SU-DHL-6 (cell line): Measurements from ENCODE around the gene LCE3B.

ENCODE experiments used
- H2AFZ ChIP-seq: fragments of 200-600 bp; sonication (generic); 2 replicates; pipeline ENCODE4 v1.6.1; 2014; ENCODE audit warnings: low read depth, mild to moderate bottlenecking, moderate library complexity, mixed read lengths, antibody characterized with exemption, low read length; ENCODE audit not compliant: severe bottlenecking
- H3F3A ChIP-seq: fragments of 200-600 bp; shearing (Covaris generic); 2 replicates; pipeline ENCODE4 v1.6.0; 2016; ENCODE audit warnings: antibody characterized with exemption, mild to moderate bottlenecking; ENCODE audit not compliant: insufficient read depth
- H3K27ac ChIP-seq: fragments of 200-600 bp; sonication (generic); 2 replicates; pipeline ENCODE4 v1.5.1; 2016; ENCODE audit warnings: low read depth, mild to moderate bottlenecking, low read length, moderate library complexity, mixed read lengths
- H3K27me3 ChIP-seq: fragments of 200-600 bp; sonication (generic), shearing (Covaris generic); 2 replicates; pipeline ENCODE4 v1.6.0; 2014; ENCODE audit warnings: mild to moderate bottlenecking, low read length
- H3K36me3 ChIP-seq: fragments of 200-600 bp; sonication (generic); 2 replicates; pipeline ENCODE4 v1.6.1; 2014; ENCODE audit warnings: mild to moderate bottlenecking, low read length, mixed read lengths
- H3K4me2 ChIP-seq: fragments of 300-600, 200-600 bp; shearing (Covaris generic), sonication (generic); 2 replicates; pipeline ENCODE4 v1.6.0; 2014; ENCODE audit warnings: low read length, low read depth, mild to moderate bottlenecking; ENCODE audit not compliant: poor library complexity, severe bottlenecking
- H3K4me3 ChIP-seq: fragments of 200-600 bp; sonication (generic); 2 replicates; pipeline ENCODE4 v1.5.1; 2014; ENCODE audit warnings: antibody characterized with exemption, low read length, mild to moderate bottlenecking, mixed read lengths; ENCODE audit not compliant: insufficient read depth, poor library complexity, severe bottlenecking
- H3K79me2 ChIP-seq: fragments of 200-600 bp; sonication (generic); 2 replicates; pipeline ENCODE4 v1.6.1; 2014; ENCODE audit warnings: mild to moderate bottlenecking, low read length, moderate library complexity; ENCODE audit not compliant: insufficient read depth
- H3K9ac ChIP-seq: fragments of 200-600 bp; sonication (generic); 2 replicates; pipeline ENCODE4 v1.7.0; 2014; ENCODE audit warnings: mild to moderate bottlenecking, low read length
- H3K9me2 ChIP-seq: fragments of 200-600 bp; sonication (generic); replicated peaks from 2 replicates; pipeline ENCODE4 v1.6.1; 2014; ENCODE audit warnings: low read length; ENCODE audit not compliant: insufficient read depth
- H3K9me3 ChIP-seq: fragments of 200-600 bp; sonication (generic); 2 replicates; pipeline ENCODE4 v1.6.1; 2014; ENCODE audit warnings: low read length, mixed read lengths; ENCODE audit not compliant: insufficient read depth
- H4K20me1 ChIP-seq: fragments of 200-600 bp; sonication (generic); 2 replicates; pipeline ENCODE4 v1.6.1; 2014; ENCODE audit warnings: low read depth, mild to moderate bottlenecking, antibody characterized with exemption, low read length, moderate library complexity, mixed read lengths
- CTCF ChIP-seq: fragments of 200-600 bp; sonication (generic); IDR thresholded peaks from one replicate; pipeline ENCODE4 v1.5.1; 2017; ENCODE audit warnings: antibody characterized with exemption, mild to moderate bottlenecking, low read length, moderate library complexity; ENCODE audit not compliant: insufficient read depth, poor library complexity, severe bottlenecking
- EZH2phosphoT487 ChIP-seq: fragments of 200-600 bp; sonication (generic), shearing (Covaris generic); conservative IDR thresholded peaks from 2 replicates; pipeline ENCODE4 v1.6.1; 2018; ENCODE audit warnings: mild to moderate bottlenecking, antibody characterized with exemption, low read length, moderate library complexity, mixed read lengths

The LCE3B gene

GRCh38 chr1:152585586-152585985, 28.0 kb upstream of the LCE3B start:
- Histone ChIP-seq H2AFZ (no peak overlapping the region), H3K27me3 (no peaks in the 10 kb centered on the region), H3K9me2 (no peaks in the 10 kb centered on the region), H4K20me1 (no peaks in the 10 kb centered on the region), H3K9ac (no peak overlapping the region), H3F3A (no peaks in the 10 kb centered on the region), H3K4me3 (no peak overlapping the region), H3K4me2 (no peak overlapping the region), H3K9me3 (no peaks in the 10 kb centered on the region), H3K36me3 (no peaks in the 10 kb centered on the region), H3K79me2 (no peaks in the 10 kb centered on the region), H3K27ac (no peak overlapping the region)
- TF ChIP-seq EZH2phosphoT487 (no peak), CTCF (no peak)

GRCh38 chr1:152596986-152597385, 16.6 kb upstream of the LCE3B start:
- Histone ChIP-seq H3F3A (no peaks in the 10 kb centered on the region), H3K79me2 (no peaks in the 10 kb centered on the region), H3K27me3 (no peaks in the 10 kb centered on the region), H3K27ac (no peak overlapping the region), H3K9ac (no peak overlapping the region), H3K9me2 (no peaks in the 10 kb centered on the region), H3K4me2 (no peak overlapping the region), H3K36me3 (no peaks in the 10 kb centered on the region), H4K20me1 (no peaks in the 10 kb centered on the region), H3K9me3 (no peaks in the 10 kb centered on the region), H3K4me3 (no peak overlapping the region), H2AFZ (no peak overlapping the region)
- no peak for TF ChIP-seq CTCF
- no peak for TF ChIP-seq EZH2phosphoT487

- Histone ChIP-seq H2AFZ (no peak within 1 kb of the TSS), H3F3A (no peaks in the 10 kb centered on the region), H3K27ac (no peak within 1 kb of the TSS), H3K36me3 (no peaks in the 10 kb centered on the region), H3K9ac (no peak within 1 kb of the TSS), H3K27me3 (no peaks in the 10 kb centered on the region), H3K4me2 (no peak within 1 kb of the TSS), H3K9me3 (no peaks in the 10 kb centered on the region), H3K4me3 (no peak within 1 kb of the TSS), H3K9me2 (no peaks in the 10 kb centered on the region), H4K20me1 (no peaks in the 10 kb centered on the region), H3K79me2 (no peaks in the 10 kb centered on the region)
- TF ChIP-seq CTCF, result no peak
- no peak for TF ChIP-seq EZH2phosphoT487
These were observed 13.7 kb upstream of the LCE3B start, which contains the start of gene LCE3C for GRCh38 chr1:152599934-152600333. Gene LCE3C (plus strand): TSS chr1:152600234. CDS start chr1:152600732, 498 bp downstream.

- H3K36me3 ChIP-seq, result no peaks in the 10 kb centered on the region
- peaks cover 18% of the 10 kb centered on the region; the same call in 1 of the 2 replicates for H3K9me3 ChIP-seq
- TF ChIP-seq CTCF (no peak), EZH2phosphoT487 (no peak)
- H3K9ac ChIP-seq, result no peak overlapping the region
- no peaks in the 10 kb centered on the region for H3K79me2 ChIP-seq
- no peaks in the 10 kb centered on the region for H3F3A ChIP-seq
- H3K27ac ChIP-seq, result no peak overlapping the region
- no peak overlapping the region for H3K4me2 ChIP-seq
- no peaks in the 10 kb centered on the region for H4K20me1 ChIP-seq
- H3K4me3 ChIP-seq, result no peak overlapping the region
- no peaks in the 10 kb centered on the region for H3K27me3 ChIP-seq
- no peaks in the 10 kb centered on the region for H3K9me2 ChIP-seq
- H2AFZ ChIP-seq, result no peak overlapping the region
These were observed 8.4 kb downstream of the LCE3B start for GRCh38 chr1:152621993-152622392.
